ENCODE data around the gene PATE3.

DNA sequence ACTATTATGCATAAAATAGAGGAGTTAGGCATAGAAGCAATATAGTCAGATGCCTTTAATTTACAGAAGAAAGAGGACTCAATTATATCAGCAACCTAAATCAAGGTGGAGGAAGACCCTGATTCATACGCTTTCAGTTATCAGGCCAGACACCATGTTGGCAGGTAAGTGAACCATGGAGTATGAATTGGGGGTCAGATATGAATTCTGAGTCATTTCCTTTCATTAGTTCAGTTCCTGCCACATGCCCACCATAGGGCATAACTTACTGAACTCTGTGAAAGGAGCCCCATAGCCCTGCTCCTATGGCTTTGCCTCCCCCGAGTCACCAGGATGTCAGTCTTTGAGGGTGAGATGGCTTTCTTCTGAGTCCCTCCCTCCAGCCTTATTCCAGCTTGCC is 24.4 kb upstream of the PATE3 start:
- TF ChIP-seq CTCF (IDR thresholded peaks at IDR 0.05) (no peak), POLR2A (IDR thresholded peaks at IDR 0.05) (no peak)

Data from thyroid gland (tissue), 4 donors.